GM19328 (cell line): ENCODE measurements around the gene RAB38.

Experiments used
- ATAC-seq: cut with Tn5 transposase; IDR thresholded peaks from one replicate; pipeline ENCODE4 v1.9.1; 2021; ENCODE audit warnings: mild to moderate bottlenecking, moderate library complexity; ENCODE audit not compliant: unreplicated experiment

The RAB38 gene

DNA sequence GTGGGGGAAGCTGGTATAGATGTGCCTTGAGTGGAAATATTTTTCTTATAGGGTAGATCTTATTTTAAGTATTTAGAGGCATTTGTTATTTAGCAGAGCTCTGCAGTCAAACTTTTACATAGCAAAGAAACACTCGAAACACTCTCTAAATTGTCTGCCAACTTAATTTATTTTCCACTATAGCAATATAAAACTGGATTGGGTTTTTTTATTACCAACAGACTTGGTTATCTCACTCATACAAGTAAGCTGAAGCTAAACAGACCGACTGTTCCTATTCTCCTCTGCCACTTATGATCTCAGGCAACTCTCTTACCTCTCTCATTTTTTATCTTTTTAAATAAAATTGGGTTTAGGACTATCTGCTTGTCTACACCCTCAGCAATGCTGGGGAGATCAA is 4.6 kb downstream of the RAB38 start:
- ATAC-seq = no peak

DNA sequence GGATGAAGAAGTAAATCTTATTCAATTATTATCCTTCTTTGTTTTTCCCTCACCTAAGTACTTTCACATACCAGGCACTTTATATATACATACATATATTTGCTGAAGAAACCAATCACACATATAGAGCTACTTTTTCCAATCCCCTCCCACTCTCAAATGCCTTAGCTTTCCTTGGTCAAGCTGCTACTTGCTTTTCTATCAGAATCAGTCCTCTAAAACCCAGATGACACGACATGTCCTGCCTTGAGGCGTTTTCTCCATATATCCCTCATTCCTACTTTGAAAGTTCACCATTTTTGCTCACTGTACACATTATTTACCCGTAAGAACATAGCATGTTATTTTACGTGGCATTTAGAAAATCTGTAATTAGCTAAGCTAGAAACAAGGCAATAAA is 5.4 kb downstream of the RAB38 start:
- ATAC-seq = no peak

DNA sequence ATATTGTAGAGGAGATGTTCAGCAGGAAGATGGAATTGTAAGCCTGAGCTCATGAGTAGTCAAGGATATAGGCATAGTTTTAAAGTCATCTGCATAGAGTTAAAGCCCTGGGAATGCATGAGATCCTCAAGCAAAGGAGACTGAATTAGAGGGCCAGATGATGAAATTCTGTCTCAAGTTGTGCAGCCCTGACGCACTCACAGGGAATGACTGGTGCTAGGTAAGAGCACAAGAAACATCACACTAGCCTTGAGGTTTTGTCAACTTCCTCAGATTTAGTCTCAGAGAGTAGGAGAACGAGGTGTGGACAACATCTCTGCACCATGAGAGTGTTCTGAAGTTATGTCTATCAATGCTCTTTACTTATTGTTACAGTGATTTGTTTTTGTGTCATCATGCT is 5.8 kb downstream of the RAB38 start:
- ATAC-seq = no peak

- no peak for ATAC-seq
Measured at GRCh38 chr11:88167853-88168252, 7.4 kb downstream of the RAB38 start.

- no peak for ATAC-seq
Measured at GRCh38 chr11:88164806-88165585, 10.2 kb downstream of the RAB38 start.

DNA sequence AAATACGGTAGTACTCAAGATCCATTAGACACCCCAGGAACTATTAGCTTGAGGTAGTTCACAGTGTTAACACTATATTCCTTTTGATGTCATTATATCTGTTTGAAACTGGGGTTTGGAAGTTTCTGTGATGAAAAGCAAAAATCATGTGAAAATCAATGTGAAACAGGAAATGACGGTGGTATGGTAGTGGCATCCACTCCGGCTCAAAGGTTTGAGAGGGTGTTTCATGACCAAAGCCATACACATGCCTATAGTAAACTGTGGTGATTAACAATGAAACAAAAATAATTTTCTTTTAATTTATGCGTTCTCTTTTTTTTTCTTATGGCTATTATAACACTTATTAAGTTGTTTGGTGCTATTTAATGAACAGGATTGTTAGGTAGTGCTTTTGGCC is 10.9 kb downstream of the RAB38 start:
- no peak for ATAC-seq

DNA sequence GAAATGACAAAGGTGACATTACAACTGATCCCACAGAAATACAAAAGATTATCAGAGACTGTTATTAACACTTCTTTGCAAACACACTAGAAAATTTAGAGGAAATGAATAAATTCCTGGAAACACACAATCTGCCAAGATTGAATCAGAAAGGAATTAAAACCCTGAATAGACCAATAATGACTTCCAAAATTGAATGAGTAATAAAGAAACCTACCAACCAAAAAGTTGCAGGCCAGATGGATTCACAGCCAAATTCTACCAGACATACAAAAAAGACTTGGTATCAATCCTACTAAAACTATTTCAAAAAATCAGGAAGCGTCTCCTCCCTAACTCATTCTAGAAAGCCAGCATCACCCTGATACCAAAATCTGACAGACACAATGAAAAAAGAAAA is 17.2 kb downstream of the RAB38 start:
- no peak for ATAC-seq

DNA sequence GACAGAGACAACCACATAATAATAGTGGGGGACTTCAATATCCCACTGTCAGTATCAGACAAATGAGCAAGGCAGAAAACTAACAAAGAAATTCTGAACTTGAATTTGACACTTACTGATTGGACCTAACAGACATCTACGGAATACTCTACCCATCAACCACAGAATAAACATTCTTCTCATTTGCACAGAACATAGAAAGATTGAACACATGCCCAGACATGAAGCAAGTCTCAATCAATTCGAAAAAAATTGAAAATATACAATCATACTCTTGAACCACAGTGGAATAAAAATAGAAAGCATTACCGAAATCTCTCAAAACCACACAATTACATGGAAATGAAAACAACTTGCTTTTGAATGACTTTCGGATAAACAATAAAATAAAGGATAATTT is 17.9 kb downstream of the RAB38 start:
- no peak for ATAC-seq

DNA sequence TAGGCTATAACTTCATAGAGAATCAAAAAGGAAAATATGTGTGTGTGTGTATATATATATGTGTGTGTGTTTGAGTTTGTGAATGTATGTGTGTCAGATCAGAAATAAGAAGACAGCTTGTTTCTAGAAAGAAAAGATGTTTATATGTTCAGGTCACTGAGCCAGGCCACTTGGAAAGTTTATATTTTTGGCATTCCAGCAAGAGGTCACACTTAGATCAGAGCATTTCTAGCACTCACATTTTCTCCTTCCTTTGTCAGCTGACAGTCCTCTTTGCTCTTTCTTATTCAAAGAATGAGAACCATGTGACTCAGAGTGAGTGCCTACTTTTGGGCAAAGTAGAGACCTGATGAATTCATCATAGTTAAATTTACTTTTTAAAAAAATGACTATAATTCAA is 22.9 kb downstream of the RAB38 start:
- ATAC-seq = no peak

DNA sequence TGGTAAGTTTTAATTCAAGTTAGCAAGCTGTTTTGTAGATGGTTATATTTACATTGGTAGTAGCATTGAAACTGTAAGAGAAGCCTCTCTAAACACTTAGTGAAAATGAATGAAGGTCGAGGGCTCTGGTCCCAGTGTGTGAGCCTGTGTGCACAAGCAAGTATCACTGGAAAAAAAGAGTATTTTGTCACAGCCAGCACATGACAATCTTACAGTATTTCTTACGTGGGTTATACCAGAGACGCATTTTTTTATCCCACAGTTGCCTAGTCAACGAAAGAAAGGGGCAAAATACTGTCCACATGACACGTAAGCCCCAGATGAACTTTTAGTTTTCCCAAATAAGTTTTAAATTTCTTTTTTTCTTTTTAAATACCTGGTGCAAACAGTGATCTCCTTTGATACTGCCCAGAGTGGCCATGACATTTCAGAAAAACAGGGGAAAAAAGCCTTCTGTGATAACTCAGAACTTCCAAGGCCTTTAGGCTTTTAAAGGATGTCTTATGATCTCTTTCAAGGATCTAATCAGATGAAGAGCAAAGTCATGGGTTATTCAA is 23.5 kb downstream of the RAB38 start:
- ATAC-seq = no peak

DNA sequence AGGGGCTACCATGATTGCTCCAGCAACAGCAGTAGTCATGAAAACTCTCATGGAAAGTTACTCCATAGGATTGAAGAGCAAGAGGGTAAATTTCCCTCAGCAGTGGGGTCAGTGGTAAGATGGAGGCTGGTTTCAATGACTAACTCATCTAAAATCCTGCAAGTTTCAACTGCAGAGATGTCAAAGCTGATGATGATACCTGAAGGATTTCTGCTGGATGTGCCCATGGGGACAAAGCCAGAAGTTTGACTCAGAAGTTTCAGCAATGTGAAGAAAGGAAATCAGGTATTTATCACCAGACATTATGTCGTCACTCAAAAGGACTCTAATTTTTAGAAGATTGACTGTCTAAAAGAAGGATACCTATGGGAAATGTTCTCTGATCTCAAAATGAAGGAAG is 29.1 kb downstream of the RAB38 start:
- no peak for ATAC-seq

- ATAC-seq = no peak
Measured at GRCh38 chr11:88139865-88140264, 35.4 kb downstream of the RAB38 start.

DNA sequence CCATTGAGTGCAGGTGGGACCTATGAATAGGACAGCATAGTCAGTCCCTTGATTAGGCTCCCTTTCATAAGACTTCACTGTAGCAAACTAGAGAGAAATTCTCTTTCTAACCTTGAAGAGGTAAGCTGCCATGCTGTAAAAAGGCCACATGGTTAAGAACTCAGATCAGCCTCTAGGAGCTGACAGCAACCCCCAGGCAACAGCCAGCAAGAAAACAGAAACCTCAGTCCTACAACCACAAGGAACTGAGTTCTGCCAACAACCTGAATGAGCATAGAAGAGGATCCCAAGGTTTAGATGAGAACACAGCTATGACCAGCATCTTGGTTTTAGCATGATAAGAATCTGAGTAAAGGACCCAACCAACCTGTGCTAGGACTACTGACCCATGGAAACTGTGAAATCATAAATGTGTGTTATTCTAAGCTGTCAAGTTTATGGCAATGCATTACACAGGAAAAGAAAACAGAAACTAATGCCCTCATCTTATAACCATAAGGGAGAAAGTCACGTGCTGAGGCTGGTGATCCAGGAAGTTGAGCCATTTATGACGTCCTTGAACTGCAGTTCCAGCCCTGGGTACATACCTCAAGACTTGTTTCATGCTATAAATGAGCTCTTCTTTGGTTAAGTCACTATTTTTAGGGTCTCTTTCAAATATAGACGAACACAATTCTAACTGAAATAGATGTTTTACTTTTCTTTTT is 43.3 kb downstream of the RAB38 start:
- ATAC-seq = no peak

- ATAC-seq = no peak
Measured at GRCh38 chr11:88122956-88123355, 52.3 kb downstream of the RAB38 start.

DNA sequence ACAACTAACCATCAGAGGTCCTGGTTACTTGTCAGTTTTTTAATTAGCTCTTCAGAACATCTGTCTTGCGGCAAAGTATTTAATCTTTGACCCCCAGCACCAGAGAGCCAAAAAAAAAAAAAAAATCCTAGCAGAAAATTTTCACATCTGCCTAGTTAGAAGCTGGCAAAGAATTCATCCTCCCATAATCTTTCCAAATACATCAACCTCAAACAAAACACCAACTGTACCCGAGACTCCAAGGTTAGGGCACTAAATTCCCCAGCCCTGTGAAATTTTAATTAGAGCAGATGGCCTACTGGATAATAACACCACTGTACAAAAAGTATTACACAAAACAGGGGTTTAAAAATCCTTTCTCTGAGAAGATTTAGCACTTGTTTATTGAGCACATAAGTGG is 55.7 kb downstream of the RAB38 start:
- ATAC-seq = no peak

- no peak for ATAC-seq
Measured at GRCh38 chr11:88117281-88117858, 57.9 kb downstream of the RAB38 start.

GRCh38 chr11:88115828-88116755 is 59.2 kb downstream of the RAB38 start:
- ATAC-seq = no peak

DNA sequence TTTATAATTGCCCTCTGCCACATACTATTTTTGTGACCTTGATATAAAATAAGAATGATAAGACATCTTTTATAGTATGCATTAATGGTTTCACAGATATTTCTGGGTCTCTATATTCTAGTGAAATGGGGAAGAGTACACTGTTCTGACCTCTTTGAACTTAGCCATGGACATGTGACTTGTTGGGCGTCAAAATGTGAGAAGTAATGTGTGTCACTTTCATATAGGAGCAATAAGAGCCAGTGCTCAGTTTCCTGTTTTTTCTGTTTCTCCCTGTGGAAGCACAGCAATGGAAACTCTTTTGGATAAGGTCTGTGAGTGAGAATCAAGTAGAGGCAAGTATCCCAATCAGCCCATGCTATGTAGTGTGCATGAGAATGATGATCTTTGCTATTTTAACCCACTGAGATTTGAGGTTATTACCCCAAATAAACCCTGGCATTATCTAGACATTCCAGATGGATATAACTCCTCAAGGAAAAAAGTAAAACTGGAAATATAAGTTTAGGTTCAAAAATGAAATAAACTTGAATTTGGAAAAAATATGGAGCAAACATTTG is 60.7 kb downstream of the RAB38 start:
- ATAC-seq = no peak

GRCh38 chr11:88106666-88107065 is 68.6 kb downstream of the RAB38 start:
- no peak for ATAC-seq

DNA sequence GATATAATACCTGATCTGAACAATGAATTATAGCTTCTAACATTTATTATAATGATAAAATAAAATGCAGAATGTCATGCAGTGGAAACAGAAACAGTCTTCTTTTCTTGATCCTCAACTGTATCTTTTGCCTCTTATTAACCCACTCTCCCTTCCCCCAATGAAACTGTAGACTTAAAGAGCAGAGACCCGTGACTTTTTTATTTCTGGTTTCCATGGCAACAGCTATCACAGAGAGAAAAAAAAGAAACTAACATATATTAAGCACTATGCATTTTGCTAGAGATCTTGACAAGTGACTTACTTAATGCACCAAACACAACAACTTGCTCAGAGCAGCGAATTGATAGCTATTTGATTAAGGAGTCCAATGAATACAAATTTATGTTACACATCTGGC is 69.3 kb downstream of the RAB38 start:
- ATAC-seq = no peak

DNA sequence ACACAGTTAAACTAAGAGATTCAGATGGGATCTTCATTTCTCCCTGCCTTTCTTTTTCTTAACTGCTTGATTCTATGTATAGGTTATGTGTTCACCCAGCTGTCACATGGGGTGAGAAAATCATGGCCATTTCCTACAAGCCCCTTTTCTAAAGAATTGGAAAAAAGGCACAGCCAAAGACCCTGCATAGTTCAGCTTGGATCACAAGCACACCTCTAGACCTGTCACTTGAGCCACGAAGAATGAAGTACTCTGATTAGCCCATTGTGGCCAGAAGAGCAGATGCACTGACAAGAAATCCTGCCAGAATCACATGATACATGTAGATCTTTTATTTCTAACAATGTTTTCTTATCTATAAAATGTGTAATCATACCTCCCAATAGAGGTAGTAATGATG is 69.7 kb downstream of the RAB38 start:
- no peak for ATAC-seq
